HepG2 (cell line): ENCODE measurements around the gene PEAK3. TPM values are rescaled to one million over a fixed set of nuclear protein-coding genes. Genes with fewer than 3 reads are reported as not detected.

Experiments used
- ARID4A ChIP-seq: sonication (generic); formaldehyde crosslinking; IDR thresholded peaks from 2 replicates; pipeline ENCODE4 v1.5.0; 2020; ENCODE audit warnings: mild to moderate bottlenecking, missing genetic modification reagents, borderline replicate concordance
- ARID5B ChIP-seq: IDR thresholded peaks from 2 replicates; pipeline ENCODE4 v1.4.0; 2020; ENCODE audit warnings: mild to moderate bottlenecking, missing genetic modification reagents
- ATRX ChIP-seq: sonication (generic); formaldehyde crosslinking; IDR thresholded peaks from 2 replicates; pipeline ENCODE4 v1.4.0; 2020; ENCODE audit warnings: missing genetic modification reagents, borderline replicate concordance
- ELK4 ChIP-seq: sonication (generic); formaldehyde crosslinking; IDR thresholded peaks from 2 replicates; pipeline ENCODE4 v1.9.0; 2021; ENCODE audit warnings: missing genetic modification reagents, borderline replicate concordance
- HOXD1 ChIP-seq: sonication (generic); formaldehyde crosslinking; IDR thresholded peaks from 2 replicates; pipeline ENCODE4 v1.5.0; 2020; ENCODE audit warnings: missing genetic modification reagents
- PRDM4 ChIP-seq: sonication (generic); formaldehyde crosslinking; IDR thresholded peaks from 2 replicates; pipeline ENCODE4 v1.9.0; 2021; ENCODE audit warnings: missing genetic modification reagents, borderline replicate concordance
- RXRA ChIP-seq: sonication (generic); formaldehyde crosslinking; IDR thresholded peaks from 2 replicates; pipeline ENCODE4 v1.5.1; 2020; ENCODE audit warnings: missing genetic modification reagents
- TOPORS ChIP-seq: sonication (generic); formaldehyde crosslinking; IDR thresholded peaks from 2 replicates; pipeline ENCODE4 v1.8.0; 2023; ENCODE audit warnings: mild to moderate bottlenecking, missing genetic modification reagents
- ZBTB21 ChIP-seq: sonication (generic); formaldehyde crosslinking; IDR thresholded peaks from 2 replicates; pipeline ENCODE4 v1.4.0; 2020; ENCODE audit warnings: missing genetic modification reagents
- ZBTB33 ChIP-seq: sonication (generic); formaldehyde crosslinking; IDR thresholded peaks from 2 replicates; pipeline ENCODE4 v1.4.0; 2020; ENCODE audit warnings: missing genetic modification reagents
- ZKSCAN5 ChIP-seq: sonication (generic); formaldehyde crosslinking; IDR thresholded peaks from 2 replicates; pipeline ENCODE4 v1.5.1; 2020; ENCODE audit warnings: mild to moderate bottlenecking, missing genetic modification reagents
- ZMYM3 ChIP-seq: sonication (generic); formaldehyde crosslinking; IDR thresholded peaks from 2 replicates; pipeline ENCODE4 v1.5.1; 2020; ENCODE audit warnings: mild to moderate bottlenecking, missing genetic modification reagents
- ZNF101 ChIP-seq: sonication (generic); formaldehyde crosslinking; IDR thresholded peaks from 2 replicates; pipeline ENCODE4 v1.4.0; 2020; ENCODE audit warnings: mild to moderate bottlenecking, low read depth, missing genetic modification reagents, borderline replicate concordance
- ZNF484 ChIP-seq: sonication (generic); formaldehyde crosslinking; IDR thresholded peaks from 2 replicates; pipeline ENCODE4 v1.5.1; 2020; ENCODE audit warnings: mild to moderate bottlenecking, low read depth, missing genetic modification reagents, borderline replicate concordance
- ZNF768 ChIP-seq: sonication (generic); formaldehyde crosslinking; IDR thresholded peaks from 2 replicates; pipeline ENCODE4 v1.4.0; 2020; ENCODE audit warnings: missing genetic modification reagents
- polyA plus RNA-seq, 8 experiments: library from polyadenylated mRNA; depleted of rRNA in 3 of 8; stranded (reverse) in 7 of 8; unstranded in 1 of 8; fragments of >200 nt; fragmentation: Illumina TruSeq in 4 of 8; extraction: Trizol in 4 of 8; gene quantifications; 2 replicates each; pipeline versions ENCODE4 v1.2.1 to v1.2.3, GENCODE V29; 2011 to 2016; ENCODE audit warnings: low read depth in 4 of 8, missing spikeins in 1 of 8, mixed read lengths in 1 of 8; ENCODE audit not compliant: insufficient read depth in 1 of 8
- total RNA-seq, 5 experiments: library from RNA; depleted of rRNA; stranded (reverse); fragments of >200 nt; fragmentation: Illumina TruSeq; extraction: Trizol; gene quantifications; 2 replicates each; pipeline ENCODE4 v1.2.3, GENCODE V29; 2016; ENCODE audit warnings: low read depth in 1 of 5

The PEAK3 gene
- total and polyA plus RNA-seq, 2 of the 13 experiments (the other 11 are each of a cell fraction or from before 2014, with no cell fraction given), result not detected

GRCh38 chr19:2274931-2275535, 6.9 kb downstream of the PEAK3 start (continued):
- no peak for TF ChIP-seq PRDM4 (CRISPR knock-in tag)
- no peak; the same call in 1 of the 2 replicates for TF ChIP-seq ARID4A (CRISPR knock-in tag)
- no peak for TF ChIP-seq TOPORS (CRISPR knock-in tag)
- no peak for TF ChIP-seq HOXD1
- TF ChIP-seq ZKSCAN5 (CRISPR knock-in tag), result no peak
- TF ChIP-seq ZBTB21 (CRISPR knock-in tag), result no peak
- peak; percentile 48; the same call in 1 of the 2 replicates for TF ChIP-seq RXRA (CRISPR knock-in tag)
- TF ChIP-seq ZBTB33 (CRISPR knock-in tag), result peak; percentile 99
- TF ChIP-seq ZNF484 (CRISPR knock-in tag), result no peak
- TF ChIP-seq ELK4 (CRISPR knock-in tag), result no peak
- TF ChIP-seq ZNF101 (CRISPR knock-in tag), result no peak
- TF ChIP-seq ATRX (CRISPR knock-in tag), result no peak
- TF ChIP-seq ZNF768 (CRISPR knock-in tag), result no peak
- TF ChIP-seq ARID5B (CRISPR knock-in tag), result no peak
- TF ChIP-seq ZMYM3 (CRISPR knock-in tag), result 0 out of 2 replicates have a peak, but pooled peaks have one; percentile 55
